PFSK-1 (cell line): ENCODE measurements around the gene HHLA2.

Experiments used
- POLR2AphosphoS5 ChIP-seq: IDR thresholded peaks from 2 replicates; pipeline ENCODE4 v1.6.1; 2012; ENCODE audit warnings: low read depth, mild to moderate bottlenecking, control low read depth, low read length, moderate library complexity
- SIN3A ChIP-seq: IDR thresholded peaks from 2 replicates; pipeline ENCODE4 v1.6.1; 2012; ENCODE audit warnings: mild to moderate bottlenecking, low read length, moderate library complexity, borderline replicate concordance; ENCODE audit not compliant: insufficient read depth
- TAF1 ChIP-seq: IDR thresholded peaks from 2 replicates; pipeline ENCODE4 v1.6.1; 2012; ENCODE audit warnings: low read length, control low read depth, borderline replicate concordance; ENCODE audit not compliant: insufficient read depth

DNA sequence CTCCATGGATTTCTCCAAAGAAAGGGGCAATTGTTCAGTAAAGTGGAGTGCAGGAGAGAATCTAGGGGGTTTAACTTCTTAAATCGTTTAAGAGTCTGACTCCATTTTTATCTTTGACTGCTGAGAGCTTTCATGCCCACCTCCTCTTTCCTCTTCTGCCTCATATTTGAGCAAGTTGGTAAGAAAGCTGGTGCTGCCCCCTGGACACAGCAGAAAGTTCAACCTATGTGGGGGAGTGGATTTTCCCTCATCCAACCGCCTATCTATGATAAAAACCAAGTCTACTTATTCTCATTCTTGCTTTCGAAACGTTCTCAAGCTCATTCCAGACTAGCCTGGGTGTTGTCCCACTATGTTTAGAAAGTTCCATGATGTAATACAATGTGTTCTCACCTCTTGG lies 26.0 kb downstream of the HHLA2 start:
- TF ChIP-seq POLR2AphosphoS5, result no peak
- no peak for TF ChIP-seq TAF1
- no peak for TF ChIP-seq SIN3A
